Peyer's patch (tissue), 4 donors: ENCODE data around the gene SLC6A8.

Experiments used
- CTCF ChIP-seq, 6 experiments: fragments of 450-650 bp in 4 of 6; fragments of 200-600 bp in 2 of 6; sonication (generic) in 1 of 6; IDR thresholded peaks; one replicate each; pipeline ENCODE4 v1.5.1; 2017 to 2019; ENCODE audit warnings: antibody characterized with exemption in 6 of 6, mild to moderate bottlenecking in 3 of 6, moderate library complexity in 1 of 6
- POLR2A ChIP-seq, 2 donors: fragments of 450-650 bp; IDR thresholded peaks; one replicate each; pipeline ENCODE4 v1.5.1; 2017; ENCODE audit warnings: antibody characterized with exemption in 2 of 2, mild to moderate bottlenecking in 2 of 2, moderate library complexity in 2 of 2

GRCh38 chrX:153727123-153727931 is 39.6 kb downstream of the SLC6A8 start:
- TF ChIP-seq CTCF (IDR thresholded peaks at IDR 0.05) (no peak), POLR2A (IDR thresholded peaks at IDR 0.05) (no peak)
